Kidney epithelial cell (primary cell): ENCODE measurements around the gene TSPAN32. TPM values are rescaled to one million over a fixed set of nuclear protein-coding genes. Genes with fewer than 3 reads are reported as not detected.
"Not testable (repeated sequence)": the region's sequence is repeated elsewhere in the genome, so short reads cannot be mapped to it uniquely, and the experiment has no call there.

ENCODE experiments used
- DNase-seq: peaks from one replicate; pipeline ENCODE4 v3.0.0-alpha.2; 2010; ENCODE audit warnings: low read depth
- H3K27me3 ChIP-seq: 2 replicates; pipeline ENCODE4 v1.6.0; 2011; ENCODE audit warnings: low read length; ENCODE audit not compliant: control insufficient read depth, insufficient read depth
- H3K36me3 ChIP-seq: 2 replicates; pipeline ENCODE4 v1.5.1; 2011; ENCODE audit warnings: low read length; ENCODE audit not compliant: control insufficient read depth, insufficient read depth
- H3K4me3 ChIP-seq: 2 replicates; pipeline ENCODE4 v1.5.1; 2011; ENCODE audit warnings: low read depth, mild to moderate bottlenecking, control low read depth, low read length
- total RNA-seq: library from RNA; depleted of rRNA; stranded (reverse); fragments of >200 nt; gene quantifications from 2 replicates; pipeline ENCODE4 v1.2.3, GENCODE V29; 2015
- TF ChIP-seq, protein P1 (sequence below): IDR thresholded peaks from 2 replicates; pipeline ENCODE4 v1.5.1; 2011; ENCODE audit warnings: mild to moderate bottlenecking, moderate library complexity, low read length, control low read depth, inconsistent platforms; ENCODE audit not compliant: insufficient read depth, poor library complexity, severe bottlenecking

The TSPAN32 gene
- total RNA-seq, 1 donor from 2014 or later: 0.46 TPM

DNA sequence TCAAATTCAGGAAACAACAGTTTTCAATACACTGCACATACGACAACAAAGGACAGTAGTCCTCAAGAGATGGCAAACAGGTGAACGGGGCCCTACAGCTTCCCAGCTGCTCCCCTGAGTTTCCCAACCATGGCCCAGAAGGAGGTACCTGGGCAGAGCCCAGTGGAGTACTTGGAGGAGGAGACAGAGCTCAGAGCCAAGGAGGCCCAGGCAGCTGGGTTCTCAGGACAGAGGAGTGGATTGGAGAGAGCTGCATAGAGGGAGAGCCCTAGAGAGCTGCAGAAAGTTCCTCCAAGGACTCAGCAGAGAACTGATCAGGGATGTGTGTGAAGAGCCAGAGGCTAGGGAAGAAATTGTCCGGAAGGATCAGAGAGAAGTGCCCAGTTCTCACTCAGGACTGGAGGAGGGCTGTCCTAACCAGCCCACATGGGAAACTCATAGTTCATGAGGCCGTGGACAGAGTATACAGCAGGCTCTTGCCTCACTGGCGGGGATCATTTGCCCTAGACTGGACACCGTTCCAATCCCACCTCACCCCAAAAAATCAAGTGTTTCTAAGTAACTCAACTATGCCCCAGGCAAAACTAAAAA lies 23.8 kb upstream of the TSPAN32 start:
- TF ChIP-seq, protein P1, sequence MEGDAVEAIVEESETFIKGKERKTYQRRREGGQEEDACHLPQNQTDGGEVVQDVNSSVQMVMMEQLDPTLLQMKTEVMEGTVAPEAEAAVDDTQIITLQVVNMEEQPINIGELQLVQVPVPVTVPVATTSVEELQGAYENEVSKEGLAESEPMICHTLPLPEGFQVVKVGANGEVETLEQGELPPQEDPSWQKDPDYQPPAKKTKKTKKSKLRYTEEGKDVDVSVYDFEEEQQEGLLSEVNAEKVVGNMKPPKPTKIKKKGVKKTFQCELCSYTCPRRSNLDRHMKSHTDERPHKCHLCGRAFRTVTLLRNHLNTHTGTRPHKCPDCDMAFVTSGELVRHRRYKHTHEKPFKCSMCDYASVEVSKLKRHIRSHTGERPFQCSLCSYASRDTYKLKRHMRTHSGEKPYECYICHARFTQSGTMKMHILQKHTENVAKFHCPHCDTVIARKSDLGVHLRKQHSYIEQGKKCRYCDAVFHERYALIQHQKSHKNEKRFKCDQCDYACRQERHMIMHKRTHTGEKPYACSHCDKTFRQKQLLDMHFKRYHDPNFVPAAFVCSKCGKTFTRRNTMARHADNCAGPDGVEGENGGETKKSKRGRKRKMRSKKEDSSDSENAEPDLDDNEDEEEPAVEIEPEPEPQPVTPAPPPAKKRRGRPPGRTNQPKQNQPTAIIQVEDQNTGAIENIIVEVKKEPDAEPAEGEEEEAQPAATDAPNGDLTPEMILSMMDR: no peak
- peaks cover 11% of the 10 kb centered on the region for H3K27me3 ChIP-seq
- H3K4me3 ChIP-seq: no peak overlapping the region
- no peak for DNase-seq
- H3K36me3 ChIP-seq: no peaks in the 10 kb centered on the region

DNA sequence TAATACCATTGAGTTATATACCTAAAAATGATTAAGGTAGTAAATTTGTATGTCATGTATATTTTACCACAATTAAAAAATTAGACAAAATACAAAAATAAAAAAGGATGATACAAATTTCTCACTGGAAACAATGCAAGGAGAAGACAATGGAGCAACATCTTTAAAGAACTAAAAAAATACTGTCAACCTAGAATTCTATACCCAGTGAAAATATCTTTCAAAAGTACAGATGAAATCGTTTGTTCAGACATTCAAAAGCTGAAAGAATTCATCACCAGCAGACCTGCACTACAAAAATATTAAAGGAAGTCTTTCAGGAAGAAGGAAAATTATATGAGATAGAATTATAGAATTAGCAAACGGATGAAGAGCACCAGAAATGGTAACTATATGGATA lies 21.6 kb upstream of the TSPAN32 start:
- peaks cover 3% of the 10 kb centered on the region for H3K27me3 ChIP-seq
- no peak for DNase-seq
- no peak overlapping the region for H3K4me3 ChIP-seq
- TF ChIP-seq, protein P1: no peak
- H3K36me3 ChIP-seq: no peaks in the 10 kb centered on the region

DNA sequence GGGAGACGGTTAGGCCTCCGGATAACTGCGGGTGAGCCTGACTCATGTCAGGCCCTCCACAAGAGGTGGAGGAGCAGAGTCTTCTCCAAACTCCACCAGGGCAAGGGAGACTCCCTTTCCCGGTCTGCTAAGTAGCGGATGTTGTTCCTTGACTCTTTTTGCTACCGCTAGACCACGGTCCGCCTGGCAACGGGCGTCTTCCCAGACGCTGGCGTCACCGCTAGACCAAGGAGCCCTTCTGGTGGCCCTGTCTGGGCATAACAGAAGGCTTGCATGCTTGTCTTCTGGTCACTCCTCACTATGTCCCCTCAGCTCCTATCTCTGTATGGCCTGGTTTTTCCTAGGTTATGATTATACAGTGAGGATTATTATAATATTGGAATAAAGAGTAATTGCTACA lies 15.5 kb upstream of the TSPAN32 start:
- not testable (repeated sequence) for H3K4me3 ChIP-seq, H3K36me3 ChIP-seq, DNase-seq
- H3K27me3 ChIP-seq: peaks cover 17% of the 10 kb centered on the region

DNA sequence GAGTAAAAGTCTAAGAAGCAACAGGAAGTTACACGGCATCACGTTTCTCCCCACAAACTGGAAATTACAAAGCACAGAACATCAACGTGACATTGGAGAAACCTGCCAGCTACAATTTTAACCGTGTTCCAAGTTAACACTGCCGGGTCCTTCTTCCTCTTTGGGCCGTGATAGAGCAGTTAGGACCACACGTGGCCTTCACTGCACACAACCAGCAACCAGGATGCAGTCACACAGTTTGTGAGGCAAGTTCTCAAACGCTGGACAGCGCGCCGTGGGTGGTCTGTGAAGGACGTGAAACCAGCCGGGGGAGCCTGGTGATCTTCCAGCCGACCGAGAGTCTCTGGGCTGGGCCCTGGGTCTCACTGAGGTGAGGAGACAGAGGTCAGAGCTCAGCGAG lies 14.7 kb upstream of the TSPAN32 start:
- no peak for DNase-seq
- H3K27me3 ChIP-seq: peaks cover 17% of the 10 kb centered on the region
- no peaks in the 10 kb centered on the region for H3K36me3 ChIP-seq
- TF ChIP-seq, protein P1: no peak
- H3K4me3 ChIP-seq: no peak overlapping the region

DNA sequence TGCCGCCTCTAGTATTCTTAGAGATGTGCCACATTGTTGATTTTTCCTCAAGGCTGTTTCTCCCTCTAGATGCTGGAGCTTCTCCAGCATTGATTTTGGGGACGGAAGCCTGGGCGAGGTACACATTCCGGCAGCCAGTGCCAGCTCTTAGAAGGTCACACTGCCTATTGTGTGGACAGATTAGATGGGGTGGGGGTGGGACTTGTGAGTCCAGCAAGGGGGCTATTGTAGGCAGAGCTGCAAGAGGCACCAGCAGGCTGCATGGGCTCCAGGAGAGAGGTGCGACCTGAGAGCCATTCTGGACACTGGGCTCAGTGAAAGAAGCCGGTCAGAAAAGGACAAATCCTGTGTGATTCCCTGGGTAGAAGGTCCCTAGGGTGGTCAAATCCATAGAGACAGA lies 12.5 kb upstream of the TSPAN32 start:
- TF ChIP-seq, protein P1: no peak
- H3K36me3 ChIP-seq: no peaks in the 10 kb centered on the region
- H3K4me3 ChIP-seq: no peak overlapping the region
- DNase-seq: no peak
- H3K27me3 ChIP-seq: peaks cover 18% of the 10 kb centered on the region

DNA sequence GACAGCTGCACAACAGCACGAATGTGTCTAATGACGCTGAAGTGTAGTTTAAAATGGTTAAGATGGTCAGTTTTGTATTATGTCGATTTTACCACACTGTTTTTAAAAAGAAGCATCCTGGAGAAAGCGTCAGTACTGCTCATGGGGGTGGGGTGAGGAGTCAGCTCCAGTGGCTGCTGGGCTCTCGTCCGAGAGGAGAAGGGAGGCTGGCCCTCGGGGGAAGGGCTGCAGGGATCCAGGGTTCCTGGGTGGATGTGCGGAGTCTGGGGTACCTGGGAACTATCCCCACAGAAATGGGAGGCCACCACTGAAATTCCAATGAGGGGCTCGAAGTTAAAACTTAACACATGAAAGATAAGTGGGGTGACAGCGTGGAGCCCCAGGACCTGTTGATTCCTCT lies 12.0 kb upstream of the TSPAN32 start:
- no peaks in the 10 kb centered on the region for H3K36me3 ChIP-seq
- no peak overlapping the region for H3K4me3 ChIP-seq
- H3K27me3 ChIP-seq: peaks cover 20% of the 10 kb centered on the region
- TF ChIP-seq, protein P1: no peak
- no peak for DNase-seq
